ENCODE measurements around the gene ZNF600. TPM values are rescaled to one million over a fixed set of nuclear protein-coding genes. Genes with fewer than 3 reads are reported as not detected.

ZNF600 gene
- total and polyA plus RNA-seq, 2 of the 8 experiments (the other 6 are each of a cell fraction or from before 2014, with no cell fraction given): 2.1 to 8.0 TPM

- no peak overlapping the region for H2BK120ac ChIP-seq (replicated peaks; ENCODE audit: low read depth, low read length)
- FAIRE-seq (no peak), DNase-seq (ENCODE audit: low read depth in 1 of 2, low spot score in 2 of 2) (no peak)
- no peak overlapping the region for H2BK12ac ChIP-seq (ENCODE audit: low read depth, low read length)
- H3K36me3 ChIP-seq (ENCODE audit: control insufficient read depth in 2 of 4, insufficient read depth in 4 of 4, low read length in 3 of 4): peaks cover 0 to 16% (median 7%) of the 10 kb centered on the region in 4 experiments; a peak in 4 of 8 replicates
- peaks cover 0 to 1% of the 10 kb centered on the region in 2 experiments for H4K20me1 ChIP-seq (replicated peaks in 1 of 2; ENCODE audit: control insufficient read depth in 1 of 2, insufficient read depth in 2 of 2, low read length in 2 of 2)
- H3K79me2 ChIP-seq (ENCODE audit: control insufficient read depth in 1 of 2, insufficient read depth in 2 of 2, low read length in 2 of 2): no peaks in the 10 kb centered on the region
- 94% methylated on average over 13 of the region's 24 CpGs; no CpG with 5 or more reads in 1 of the 2 experiments for WGBS, 2 experiments (ENCODE audit: extremely low coverage in 1 of 2, insufficient coverage in 1 of 2, insufficient read length in 1 of 2, insufficient replicate concordance in 2 of 2, low coverage in 1 of 2, low lambda C conversion rate in 2 of 2, missing lambda C conversion rate in 1 of 2)
- no peaks in the 10 kb centered on the region for H3K27me3 ChIP-seq (replicated peaks in 1 of 4; ENCODE audit: control insufficient read depth in 3 of 4, extremely low read depth in 1 of 4, insufficient read depth in 3 of 4, low read length in 3 of 4)
- no peak overlapping the region for H3K4me3 ChIP-seq (ENCODE audit: extremely low read depth in 1 of 4, insufficient read depth in 2 of 4, low read depth in 3 of 4, low read length in 4 of 4)
- H3K79me1 ChIP-seq (ENCODE audit: low read depth, low read length): no peaks in the 10 kb centered on the region
- H3K23ac ChIP-seq (ENCODE audit: insufficient read length): no peak overlapping the region
- H3K4ac ChIP-seq (replicated peaks; ENCODE audit: insufficient read length, low read depth, low read length): no peak overlapping the region
- H3K9me3 ChIP-seq (ENCODE audit: insufficient read depth in 2 of 2, low read depth in 1 of 2, low read length in 1 of 2): peaks cover 11 to 12% of the 10 kb centered on the region in 2 experiments; a peak in 2 of 4 replicates
- no peak overlapping the region for H3K9ac ChIP-seq (replicated peaks in 1 of 4; ENCODE audit: extremely low read depth in 1 of 4, low read depth in 3 of 4, low read length in 3 of 4)
- H2BK20ac ChIP-seq (ENCODE audit: low read length): no peak overlapping the region
- no peaks in the 10 kb centered on the region for H3K23me2 ChIP-seq (ENCODE audit: low read depth, low read length)
- H2AFZ ChIP-seq (ENCODE audit: low read length): no peak overlapping the region
- H3K56ac ChIP-seq (replicated peaks; ENCODE audit: insufficient read length, low read depth, low read length): no peak overlapping the region
- TF ChIP-seq TCF12 (IDR thresholded peaks at IDR 0.05; ENCODE audit: low read depth, low read length): no peak
- TF ChIP-seq E2F6 (IDR thresholded peaks at IDR 0.05): no peak
- no peak for TF ChIP-seq JUND (IDR thresholded peaks at IDR 0.05; ENCODE audit: low read length)
- TF ChIP-seq CBX5 (IDR thresholded peaks at IDR 0.05; ENCODE audit: low read depth, low read length): no peak
- TF ChIP-seq CBX8 (IDR thresholded peaks at IDR 0.05; ENCODE audit: borderline replicate concordance, low read depth, low read length): no peak
- TF ChIP-seq POU5F1 (IDR thresholded peaks at IDR 0.05; ENCODE audit: low read depth, low read length): no peak
- no peak for TF ChIP-seq YY1 (IDR thresholded peaks at IDR 0.05; ENCODE audit: low read depth, low read length)
- no peak for TF ChIP-seq FOSL1 (IDR thresholded peaks at IDR 0.05; ENCODE audit: insufficient read depth, low read depth, low read length)
- TF ChIP-seq EGR1 (IDR thresholded peaks at IDR 0.05; ENCODE audit: borderline replicate concordance, low read depth, low read length): no peak
- no peak for TF ChIP-seq BRCA1 (IDR thresholded peaks at IDR 0.05; ENCODE audit: low read depth, low read length)
- no peak overlapping the region for H3K18ac ChIP-seq (ENCODE audit: extremely low read depth, low read length)
- ChIA-PET POLR2A (ENCODE audit: partially characterized antibody) (interaction anchor here (2.1 kb wide), 1 partner anchor 8 kb away, joined by 8 read pairs; no protein-coding TSS in a partner anchor), CTCF (ENCODE audit: partially characterized antibody) (no interaction called here)
- H2BK5ac ChIP-seq (ENCODE audit: low read depth, low read length): no peak overlapping the region
- no peak overlapping the region for H3K4me2 ChIP-seq (ENCODE audit: insufficient read depth in 1 of 2, low read depth in 2 of 2, low read length in 2 of 2)
- H3K4me1 ChIP-seq (replicated peaks in 1 of 4; ENCODE audit: control insufficient read depth in 3 of 4, insufficient read depth in 4 of 4, low read length in 3 of 4): no peaks in the 10 kb centered on the region; a peak in 1 of 7 replicates
- no peak overlapping the region for H3K27ac ChIP-seq (ENCODE audit: low read depth, low read length)
- no peak overlapping the region for H2AK5ac ChIP-seq (ENCODE audit: low read depth, low read length)
- no peak overlapping the region for H3K14ac ChIP-seq (ENCODE audit: insufficient read length)
- H4K91ac ChIP-seq (replicated peaks; ENCODE audit: insufficient read length, low read length): no peak overlapping the region
- H2BK15ac ChIP-seq (ENCODE audit: low read length): no peak overlapping the region
- H4K5ac ChIP-seq (ENCODE audit: insufficient read length, low read depth, low read length): no peak overlapping the region
- H4K8ac ChIP-seq (ENCODE audit: extremely low read depth, insufficient read depth, low read length): no peak overlapping the region
Observed at GRCh38 chr19:52725528-52725961, 61.0 kb downstream of the ZNF600 start.

Data from H1 (cell line).